ENCODE results near the gene SEC24B. TPM values are rescaled to one million over a fixed set of nuclear protein-coding genes. Genes with fewer than 3 reads are reported as not detected.

SEC24B gene
- total RNA-seq, 1 donor from 2014 or later: 40.3 TPM

DNA sequence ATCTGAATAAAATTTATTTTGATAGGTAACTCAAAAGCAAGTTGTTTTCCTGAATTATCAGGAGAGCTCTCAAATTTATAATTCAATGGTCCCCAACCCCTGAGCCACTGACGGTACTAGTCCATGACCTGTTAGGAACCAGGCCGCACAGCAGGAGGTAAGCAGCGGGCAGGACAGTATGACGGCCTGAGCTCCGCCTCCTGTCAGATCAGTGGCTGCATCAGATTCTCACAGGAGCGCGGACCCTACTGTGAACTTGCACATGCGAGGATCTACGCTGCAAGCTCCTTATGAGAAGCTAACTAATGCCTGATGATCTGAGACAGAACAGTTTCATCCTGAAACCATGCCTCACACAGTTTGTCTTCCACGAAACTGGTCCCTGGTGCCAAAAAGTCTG, 37.9 kb upstream of the SEC24B start:
- no peak for DNase-seq (ENCODE audit: low spot score, unreplicated experiment)
- TF ChIP-seq, protein P1, sequence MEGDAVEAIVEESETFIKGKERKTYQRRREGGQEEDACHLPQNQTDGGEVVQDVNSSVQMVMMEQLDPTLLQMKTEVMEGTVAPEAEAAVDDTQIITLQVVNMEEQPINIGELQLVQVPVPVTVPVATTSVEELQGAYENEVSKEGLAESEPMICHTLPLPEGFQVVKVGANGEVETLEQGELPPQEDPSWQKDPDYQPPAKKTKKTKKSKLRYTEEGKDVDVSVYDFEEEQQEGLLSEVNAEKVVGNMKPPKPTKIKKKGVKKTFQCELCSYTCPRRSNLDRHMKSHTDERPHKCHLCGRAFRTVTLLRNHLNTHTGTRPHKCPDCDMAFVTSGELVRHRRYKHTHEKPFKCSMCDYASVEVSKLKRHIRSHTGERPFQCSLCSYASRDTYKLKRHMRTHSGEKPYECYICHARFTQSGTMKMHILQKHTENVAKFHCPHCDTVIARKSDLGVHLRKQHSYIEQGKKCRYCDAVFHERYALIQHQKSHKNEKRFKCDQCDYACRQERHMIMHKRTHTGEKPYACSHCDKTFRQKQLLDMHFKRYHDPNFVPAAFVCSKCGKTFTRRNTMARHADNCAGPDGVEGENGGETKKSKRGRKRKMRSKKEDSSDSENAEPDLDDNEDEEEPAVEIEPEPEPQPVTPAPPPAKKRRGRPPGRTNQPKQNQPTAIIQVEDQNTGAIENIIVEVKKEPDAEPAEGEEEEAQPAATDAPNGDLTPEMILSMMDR (IDR thresholded peaks at IDR 0.05; ENCODE audit: unreplicated experiment): no peak
- no peak overlapping the region for H3K27ac Mint-ChIP-seq

DNA sequence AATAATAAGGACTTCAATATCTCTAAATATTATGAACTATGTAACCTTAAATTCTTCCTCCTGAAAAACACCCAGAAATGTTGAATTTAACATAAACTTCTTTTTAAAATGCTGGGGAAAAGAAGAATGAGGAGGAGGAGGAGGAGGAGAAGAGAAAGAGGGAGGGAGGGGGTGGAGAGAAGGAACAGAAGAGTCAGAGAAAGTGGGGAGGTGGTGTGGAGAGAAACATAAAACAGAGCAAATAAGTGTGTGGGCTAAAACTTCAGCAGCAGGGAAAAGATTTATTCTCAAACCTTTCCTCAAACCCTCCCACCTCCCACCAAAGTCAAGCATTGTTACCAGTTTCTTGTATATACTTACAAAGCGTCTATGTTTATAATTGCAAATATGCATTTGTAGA, 34.7 kb upstream of the SEC24B start:
- no peaks in the 10 kb centered on the region for H3K36me3 Mint-ChIP-seq (ENCODE audit: insufficient read depth)
- TF ChIP-seq, protein P1 (IDR thresholded peaks at IDR 0.05; ENCODE audit: unreplicated experiment): no peak
- DNase-seq (ENCODE audit: low spot score, unreplicated experiment): no peak
- no peak overlapping the region for H3K27ac Mint-ChIP-seq
- no peak overlapping the region for H3K4me3 Mint-ChIP-seq (ENCODE audit: low read depth)
- no peaks in the 10 kb centered on the region for H3K27me3 Mint-ChIP-seq
- no peaks in the 10 kb centered on the region for H3K4me1 Mint-ChIP-seq (ENCODE audit: low read depth)
- H3K9me3 Mint-ChIP-seq (ENCODE audit: low read depth): no peaks in the 10 kb centered on the region

More for the DNA sequence above, 37.9 kb upstream of the SEC24B start:
- Mint-ChIP-seq H3K36me3 (ENCODE audit: insufficient read depth) (no peaks in the 10 kb centered on the region), H3K4me3 (ENCODE audit: low read depth) (no peak overlapping the region), H3K9me3 (ENCODE audit: low read depth) (no peaks in the 10 kb centered on the region), H3K27me3 (no peaks in the 10 kb centered on the region), H3K4me1 (ENCODE audit: low read depth) (no peaks in the 10 kb centered on the region)

DNA sequence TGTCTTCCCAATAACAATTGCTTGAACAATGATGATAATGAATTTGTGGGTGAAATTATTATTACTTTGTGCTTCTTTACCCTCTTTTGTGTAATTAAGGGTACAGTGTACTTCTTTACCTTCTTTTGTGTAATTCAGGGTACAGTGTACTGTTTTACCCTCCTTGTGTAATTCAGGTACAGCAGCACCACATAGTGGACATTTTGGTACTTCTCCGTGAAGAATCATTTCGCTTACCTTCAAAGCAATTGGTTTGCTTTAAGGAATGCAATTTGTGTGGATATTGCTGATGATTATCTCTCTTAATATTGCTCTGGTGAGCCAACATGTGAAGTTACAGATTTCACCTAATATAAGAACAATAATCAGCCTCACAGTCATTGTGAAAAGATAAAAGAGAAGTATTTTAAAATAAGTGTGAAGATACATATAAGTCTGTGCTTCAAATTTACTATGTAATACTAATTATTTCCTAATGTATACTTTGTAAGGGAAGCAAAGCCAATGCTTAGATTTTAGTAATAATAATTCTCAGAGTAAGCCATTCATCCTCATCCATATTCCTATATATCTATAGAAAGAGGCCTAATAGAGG, 27.2 kb upstream of the SEC24B start:
- Mint-ChIP-seq H3K4me1 (ENCODE audit: low read depth) (no peaks in the 10 kb centered on the region), H3K27ac (no peak overlapping the region), H3K4me3 (ENCODE audit: low read depth) (no peak overlapping the region), H3K36me3 (ENCODE audit: insufficient read depth) (no peaks in the 10 kb centered on the region), H3K9me3 (ENCODE audit: low read depth) (no peaks in the 10 kb centered on the region), H3K27me3 (no peaks in the 10 kb centered on the region)
- TF ChIP-seq, protein P1 (IDR thresholded peaks at IDR 0.05; ENCODE audit: unreplicated experiment): peak; percentile 85
- no peak for DNase-seq (ENCODE audit: low spot score, unreplicated experiment)

DNA sequence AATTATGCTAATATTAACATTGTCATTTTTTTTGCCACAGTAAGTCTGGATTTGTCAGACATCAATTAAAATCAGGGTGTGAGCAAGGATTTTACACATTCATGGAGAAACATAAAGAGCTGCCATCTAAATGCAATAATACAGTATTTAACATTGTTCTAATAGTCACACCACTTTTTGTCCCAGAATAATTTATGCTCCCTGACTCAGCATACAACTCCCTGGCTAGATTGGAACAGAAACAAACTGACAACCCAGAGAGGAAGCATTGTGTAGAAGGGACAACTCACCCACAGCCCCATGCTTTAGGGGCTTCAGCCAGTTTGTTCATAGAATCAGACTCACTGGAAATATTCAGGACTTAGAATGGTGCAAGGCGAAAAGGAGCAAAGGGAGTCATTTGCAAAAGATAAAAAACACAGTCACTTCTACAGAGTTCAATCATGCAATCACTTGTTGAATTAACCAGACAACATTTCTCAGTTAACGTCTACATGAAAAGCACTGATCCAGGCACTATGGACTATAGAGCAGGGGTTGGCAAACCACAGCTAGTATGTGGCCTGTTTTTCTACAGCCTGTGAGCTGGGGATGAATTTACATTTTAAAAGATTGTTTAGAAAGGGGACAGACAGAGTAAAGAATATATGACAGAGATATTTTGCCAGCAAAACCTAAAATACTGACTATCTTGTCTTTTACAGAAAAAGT, 26.4 kb upstream of the SEC24B start:
- Mint-ChIP-seq H3K4me1 (ENCODE audit: low read depth) (no peaks in the 10 kb centered on the region), H3K27me3 (no peaks in the 10 kb centered on the region), H3K36me3 (ENCODE audit: insufficient read depth) (no peaks in the 10 kb centered on the region)

DNA sequence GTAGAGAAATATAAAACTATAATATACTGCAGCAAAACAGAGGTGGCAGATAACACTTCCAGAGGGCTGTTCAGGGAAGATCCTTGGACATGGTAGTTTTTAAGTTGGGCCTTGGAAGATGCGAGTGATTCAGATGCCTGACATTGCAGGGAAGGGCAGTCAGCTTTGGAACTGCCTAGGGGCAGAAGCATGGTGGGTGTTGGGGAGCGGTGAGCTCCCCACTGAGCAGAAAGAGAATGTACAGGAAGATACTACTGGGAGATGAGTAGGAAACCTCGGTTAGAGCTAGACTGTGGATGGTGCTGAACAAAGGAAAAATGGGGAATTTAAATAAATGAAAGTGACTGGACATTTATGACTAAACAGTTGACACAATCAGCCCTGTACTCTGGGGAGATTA, 24.9 kb upstream of the SEC24B start:
- Mint-ChIP-seq H3K36me3 (ENCODE audit: insufficient read depth) (no peaks in the 10 kb centered on the region), H3K4me3 (ENCODE audit: low read depth) (no peak overlapping the region), H3K27me3 (no peaks in the 10 kb centered on the region), H3K27ac (no peak overlapping the region), H3K9me3 (ENCODE audit: low read depth) (no peaks in the 10 kb centered on the region), H3K4me1 (ENCODE audit: low read depth) (no peaks in the 10 kb centered on the region)
- DNase-seq (ENCODE audit: low spot score, unreplicated experiment): no peak
- TF ChIP-seq, protein P1 (IDR thresholded peaks at IDR 0.05; ENCODE audit: unreplicated experiment): no peak

More for the DNA sequence above, 26.4 kb upstream of the SEC24B start:
- DNase-seq (ENCODE audit: low spot score, unreplicated experiment): no peak
- Mint-ChIP-seq H3K4me3 (ENCODE audit: low read depth) (no peak overlapping the region), H3K9me3 (ENCODE audit: low read depth) (no peaks in the 10 kb centered on the region), H3K27ac (no peak overlapping the region)
- TF ChIP-seq, protein P1 (IDR thresholded peaks at IDR 0.05; ENCODE audit: unreplicated experiment): no peak

Measured in progenitor cell of endocrine pancreas (in vitro differentiated cells).